Measurements from ENCODE around the gene CRACDL.

The CRACDL gene

DNA sequence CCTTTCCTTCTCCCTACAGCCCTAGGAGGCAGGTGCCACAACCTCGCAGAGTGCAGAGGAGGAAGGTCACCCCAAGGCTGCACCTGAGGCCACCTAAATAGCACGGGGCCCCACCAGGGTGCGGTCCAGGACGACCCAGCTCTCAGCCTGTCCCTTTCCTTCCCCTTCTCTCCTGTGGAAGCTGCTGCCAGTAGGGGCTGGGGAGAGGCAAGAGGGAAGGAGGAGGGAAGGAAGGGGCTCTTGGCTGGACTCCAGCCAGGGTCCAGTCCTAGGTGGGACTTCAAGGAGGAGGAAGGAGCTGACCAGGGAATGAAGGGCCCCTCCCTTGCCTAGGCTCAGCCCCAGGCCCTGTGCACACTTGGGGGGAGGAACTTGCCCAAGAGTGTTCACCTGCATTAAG lies 11.1 kb downstream of the CRACDL start:
- DNase-seq (ENCODE audit: low read depth in 3 of 3) = no peak

DNA sequence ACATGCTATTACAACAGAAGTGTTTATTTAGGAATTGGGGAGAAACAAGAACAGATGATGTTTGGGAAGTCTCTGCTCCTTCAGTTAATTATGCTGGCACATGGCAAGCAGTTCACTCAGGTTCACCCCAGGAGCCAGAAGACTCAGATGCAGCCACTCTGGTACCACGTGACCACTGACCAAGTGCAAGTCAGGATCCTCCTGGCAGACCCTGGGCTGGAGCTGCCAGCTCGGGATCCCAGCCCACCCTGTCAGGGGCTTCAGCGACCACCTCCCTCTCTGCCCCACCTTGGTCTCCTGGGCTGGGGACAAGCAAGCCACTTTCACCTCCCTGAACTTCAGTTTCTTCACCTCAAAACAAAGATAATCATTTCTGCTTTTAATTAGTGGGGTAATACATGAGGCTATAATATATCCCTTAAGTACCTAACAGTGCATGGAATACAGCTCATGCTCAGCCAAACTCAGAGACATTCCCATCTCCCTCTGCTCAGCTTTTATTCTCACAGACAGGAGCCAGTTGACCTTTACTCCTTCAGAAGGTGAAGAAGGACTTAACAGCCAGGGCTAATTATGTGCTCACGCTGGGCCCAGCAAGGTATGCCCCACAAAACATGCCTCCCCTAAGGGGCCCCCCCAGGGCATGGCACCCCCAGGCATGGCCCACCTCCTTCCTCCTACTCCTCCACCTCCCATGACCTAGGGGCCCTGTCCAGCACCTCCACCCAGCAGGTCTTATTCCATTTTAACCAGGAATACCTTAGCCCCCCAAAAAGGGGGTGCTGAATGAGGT lies 11.8 kb downstream of the CRACDL start:
- DNase-seq (ENCODE audit: low read depth in 3 of 3) = no peak

- DNase-seq (ENCODE audit: low read depth in 3 of 3) = no peak
Observed at GRCh38 chr2:98923244-98923940, 12.6 kb downstream of the CRACDL start.

GRCh38 chr2:98921062-98921461 lies 15.0 kb downstream of the CRACDL start:
- no peak for DNase-seq (ENCODE audit: low read depth in 3 of 3)

DNA sequence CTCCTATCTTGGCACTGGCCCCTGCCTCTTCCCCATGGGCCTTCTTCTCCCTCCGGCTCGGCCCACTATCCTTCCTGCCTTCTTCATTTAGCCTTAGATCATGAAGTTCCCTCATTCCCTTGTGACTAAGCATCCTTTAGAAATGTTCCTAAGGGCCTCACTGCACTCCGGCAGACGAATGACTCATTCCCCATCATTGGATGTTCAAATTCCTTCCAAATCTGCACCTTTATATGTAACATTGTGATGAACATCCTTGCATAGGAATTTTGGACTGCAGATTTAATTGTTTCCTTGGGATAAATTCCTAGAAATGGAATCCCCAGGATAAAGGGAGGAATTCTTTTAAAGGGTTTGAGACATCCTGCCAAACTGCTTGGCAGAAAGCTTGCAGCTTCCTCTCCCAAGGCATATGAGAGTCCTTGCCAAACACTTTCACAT lies 19.0 kb downstream of the CRACDL start:
- DNase-seq (ENCODE audit: low read depth in 3 of 3) = no peak

GRCh38 chr2:98915751-98916358 lies 20.2 kb downstream of the CRACDL start:
- no peak for DNase-seq (ENCODE audit: low read depth in 3 of 3)

GRCh38 chr2:98914713-98915580 lies 21.1 kb downstream of the CRACDL start:
- no peak for DNase-seq (ENCODE audit: low read depth in 3 of 3)

DNA sequence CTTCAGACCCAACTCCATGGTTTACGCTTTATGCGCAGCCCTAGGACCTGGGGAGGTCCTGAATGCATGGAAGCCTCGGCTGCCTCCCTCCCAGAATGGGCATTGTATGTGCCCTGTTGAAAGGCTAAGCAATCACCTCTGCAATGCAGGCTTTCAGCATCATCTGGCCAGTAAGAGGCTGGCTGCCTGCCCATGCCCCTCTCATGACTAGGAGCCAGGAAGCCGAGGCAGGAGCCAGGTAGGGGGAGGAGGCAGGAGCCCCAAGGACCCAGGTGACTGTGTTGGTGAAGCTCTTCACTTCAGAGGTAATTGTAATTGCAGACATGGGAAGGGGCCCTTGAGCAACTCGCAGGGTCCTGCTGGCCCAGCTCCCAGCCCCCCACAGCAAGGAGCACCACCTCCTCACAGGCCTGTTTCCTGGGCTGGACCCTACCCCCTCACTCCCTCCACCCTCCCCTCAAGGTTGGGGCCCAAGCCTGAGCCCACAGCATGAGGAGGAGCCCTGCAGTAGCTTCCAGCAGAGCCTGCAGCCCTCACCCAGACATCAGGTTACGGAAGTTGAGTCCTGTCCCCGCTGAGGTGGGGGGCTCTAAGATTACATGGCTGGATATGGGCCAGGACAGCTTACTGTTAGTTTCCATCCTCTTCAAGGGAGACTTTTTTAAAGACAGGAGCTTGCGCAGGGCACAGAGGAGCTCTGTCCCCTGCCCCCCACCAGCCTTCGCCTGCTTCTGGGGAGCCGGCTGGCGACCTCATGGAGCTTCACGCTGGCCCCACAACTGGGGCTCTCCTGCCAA lies 21.9 kb downstream of the CRACDL start:
- DNase-seq (ENCODE audit: low read depth in 3 of 3) = no peak

DNA sequence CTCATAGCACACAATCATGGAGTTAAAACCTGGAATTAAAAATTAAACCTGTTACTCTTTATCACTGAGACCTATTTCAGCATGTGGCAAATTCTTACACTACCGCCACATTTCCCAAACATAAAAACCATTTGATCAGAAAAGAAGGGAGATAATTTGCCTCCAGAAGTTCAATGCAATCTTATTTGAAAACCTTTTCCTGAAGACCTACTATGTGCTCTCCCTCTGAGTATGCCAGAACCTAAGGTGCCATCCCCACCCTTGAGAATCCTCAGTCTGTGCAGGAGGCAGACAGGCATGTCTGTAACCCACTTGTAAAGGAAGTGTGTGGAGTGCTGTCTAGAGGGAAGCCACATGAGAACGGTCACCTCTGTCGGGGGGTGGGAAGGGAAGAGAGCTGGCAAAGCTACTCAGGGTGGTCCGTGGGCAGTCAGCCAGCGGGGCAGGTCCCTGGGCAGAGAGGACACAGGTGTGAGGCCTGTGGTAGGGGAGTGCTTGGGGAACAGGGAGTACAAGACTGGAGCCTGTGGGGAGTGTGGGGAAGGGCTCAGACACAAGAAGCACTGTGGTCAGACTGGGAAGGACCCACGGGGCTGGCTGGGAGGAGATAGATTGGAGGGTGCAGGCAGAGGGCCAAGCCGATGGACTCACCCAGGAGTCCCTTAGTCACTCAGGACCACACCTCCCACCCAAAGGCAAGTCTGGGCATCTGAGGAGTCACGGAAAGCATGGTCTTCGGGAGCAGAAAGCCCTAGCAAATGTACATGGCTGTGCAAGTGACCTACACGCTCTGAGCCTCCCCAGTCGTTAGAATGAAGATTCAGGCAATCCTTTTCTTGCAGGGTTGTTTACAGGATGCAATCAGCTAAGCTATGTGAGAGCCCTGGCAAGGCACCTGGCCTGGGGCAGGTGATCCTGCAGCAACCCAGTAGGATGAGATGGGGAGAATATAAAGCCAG lies 22.8 kb downstream of the CRACDL start:
- no peak for DNase-seq (ENCODE audit: low read depth in 3 of 3)

DNA sequence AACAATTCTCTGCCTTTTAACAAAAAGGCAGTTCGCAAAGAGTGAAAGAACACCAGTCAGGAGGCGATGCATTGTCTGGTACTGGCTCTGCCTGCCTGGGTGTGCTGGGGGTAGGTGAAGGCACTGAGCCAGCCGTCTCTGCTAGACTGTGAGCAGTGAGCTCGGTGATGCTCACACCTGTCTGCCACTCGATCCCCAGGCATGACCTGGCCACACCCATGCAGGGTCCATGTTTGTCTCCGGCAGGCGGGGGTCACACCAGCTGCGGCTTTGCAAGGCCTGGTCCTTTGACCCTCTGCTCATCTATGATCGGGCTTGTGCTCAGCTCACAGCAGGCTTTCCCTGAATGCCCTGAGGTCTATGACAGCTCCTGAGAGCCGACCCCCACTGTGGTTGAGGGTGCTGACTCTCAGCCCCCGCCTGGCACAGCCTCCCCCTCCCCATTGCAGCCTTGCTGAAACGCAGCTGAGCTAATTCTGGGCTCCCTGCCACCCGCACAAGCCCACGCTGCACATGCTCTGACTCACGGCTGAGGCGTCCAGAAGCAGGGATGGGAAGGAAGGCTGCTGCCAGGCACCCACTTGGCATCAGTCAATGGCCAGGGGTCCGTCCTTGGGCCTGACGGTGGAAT lies 23.7 kb downstream of the CRACDL start:
- DNase-seq (ENCODE audit: low read depth in 3 of 3) = no peak

- no peak for DNase-seq (ENCODE audit: low read depth in 3 of 3)
Observed at GRCh38 chr2:98911376-98912154, 24.5 kb downstream of the CRACDL start.

GRCh38 chr2:98911126-98911375 lies 25.0 kb downstream of the CRACDL start:
- DNase-seq (ENCODE audit: low read depth in 3 of 3) = no peak

GRCh38 chr2:98910349-98911125 lies 25.5 kb downstream of the CRACDL start:
- no peak for DNase-seq (ENCODE audit: low read depth in 3 of 3)

DNA sequence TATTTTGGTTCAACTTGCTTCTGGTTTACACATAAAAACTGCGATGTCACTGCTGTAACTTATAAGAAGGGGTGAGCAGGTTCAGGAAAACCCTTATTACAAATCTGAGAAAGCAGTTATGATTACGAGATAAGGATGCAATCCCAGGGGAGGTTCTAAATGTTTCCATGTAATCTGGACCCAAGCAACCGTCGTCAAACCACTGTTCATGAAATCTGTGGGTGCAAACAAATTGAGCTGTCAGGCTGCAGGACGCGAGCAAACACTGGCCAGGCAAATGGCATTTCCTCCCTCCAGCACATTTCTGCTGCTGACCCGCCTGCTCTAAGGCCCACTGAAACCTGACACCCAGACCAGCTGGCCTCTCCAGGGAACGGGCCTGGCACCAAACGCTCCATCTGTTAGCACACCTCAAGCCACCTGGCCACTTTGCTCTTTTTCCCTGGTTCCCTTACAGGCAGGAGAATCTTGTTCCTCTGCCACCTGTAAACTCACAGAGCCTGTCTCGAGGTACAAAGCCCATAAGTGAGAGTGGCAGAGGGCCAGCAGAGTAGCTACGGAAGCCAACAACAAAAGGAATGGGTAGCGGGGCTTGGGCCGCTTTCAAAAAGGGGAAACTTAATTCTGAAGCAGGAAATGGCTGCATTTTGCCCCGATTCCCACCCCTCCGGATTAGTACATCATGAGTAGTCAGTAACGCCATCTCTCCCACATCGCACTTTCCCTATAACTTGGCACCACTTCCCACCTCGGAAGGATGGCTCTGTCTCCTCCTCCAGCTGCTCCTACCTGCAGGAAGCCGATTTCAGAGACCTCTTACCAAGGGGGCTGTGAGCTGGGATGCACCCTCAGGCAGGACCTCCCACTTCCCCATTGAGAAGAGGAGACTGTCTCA lies 26.5 kb downstream of the CRACDL start:
- DNase-seq (ENCODE audit: low read depth in 3 of 3) = no peak

- DNase-seq (ENCODE audit: low read depth in 3 of 3) = no peak
Observed at GRCh38 chr2:98908931-98909316, 27.1 kb downstream of the CRACDL start.

- DNase-seq (ENCODE audit: low read depth in 3 of 3) = no peak
Observed at GRCh38 chr2:98907966-98908905, 27.8 kb downstream of the CRACDL start.
